ENCODE measurements around the gene CKB.
A peak's percentile ranks its signal among the peaks of the same experiment; 100 is the strongest.

The CKB gene

GRCh38 chr14:103549361-103550311 is 27.0 kb upstream of the CKB start:
- DNase-seq: no peak

GRCh38 chr14:103548463-103549351 is 26.1 kb upstream of the CKB start:
- DNase-seq: no peak

- no peak for DNase-seq
Measured at GRCh38 chr14:103547941-103548462, 25.4 kb upstream of the CKB start.

GRCh38 chr14:103547455-103547940 is 24.9 kb upstream of the CKB start:
- DNase-seq: no peak

GRCh38 chr14:103546652-103547454 is 24.2 kb upstream of the CKB start:
- peak; percentile 82 for DNase-seq

- DNase-seq: no peak
Measured at GRCh38 chr14:103545915-103546651, 23.5 kb upstream of the CKB start.

- no peak for DNase-seq
Measured at GRCh38 chr14:103545219-103545914, 22.7 kb upstream of the CKB start.

GRCh38 chr14:103544388-103545218 is 22.0 kb upstream of the CKB start:
- no peak for DNase-seq

GRCh38 chr14:103543721-103544387 is 21.2 kb upstream of the CKB start:
- DNase-seq: no peak

- DNase-seq: no peak
Measured at GRCh38 chr14:103543140-103543539, 20.5 kb upstream of the CKB start.

GRCh38 chr14:103542605-103543088 is 20.0 kb upstream of the CKB start:
- DNase-seq: no peak

- no peak for DNase-seq
Measured at GRCh38 chr14:103541709-103542604, 19.3 kb upstream of the CKB start.

- no peak for DNase-seq
Measured at GRCh38 chr14:103540821-103541708, 18.4 kb upstream of the CKB start.

- no peak for DNase-seq
Measured at GRCh38 chr14:103539056-103539825, 16.6 kb upstream of the CKB start.

- DNase-seq: no peak
Measured at GRCh38 chr14:103538291-103539055, 15.8 kb upstream of the CKB start.
